ENCODE measurements around the gene CRYAB.
"Not testable (repeated sequence)": the region's sequence is repeated elsewhere in the genome, so short reads cannot be mapped to it uniquely, and the experiment has no call there.

The CRYAB gene

GRCh38 chr11:111934306-111934705 lies 22.7 kb upstream of the CRYAB start:
- Histone ChIP-seq H3K27me3 (ENCODE audit: control insufficient read depth in 5 of 5, insufficient read depth in 4 of 5, low read length in 5 of 5) (peaks cover 0 to 3% (median 0%) of the 10 kb centered on the region in 5 donors), H3K27ac (ENCODE audit: low read depth, low read length) (peak overlapping the region; percentile 92), H3K9me3 (ENCODE audit: control insufficient read depth in 5 of 5, low read length in 5 of 5) (no peaks in the 10 kb centered on the region), H3K4me3 (ENCODE audit: low read depth in 1 of 5, low read length in 5 of 5) (no peak overlapping the region), H3K4me1 (ENCODE audit: control insufficient read depth in 5 of 5, insufficient read depth in 5 of 5, low read length in 5 of 5) (peaks cover 5 to 54% (median 49%) of the 10 kb centered on the region in 5 donors), H3K9ac (ENCODE audit: low read length in 5 of 5) (peak overlapping the region in 1 of 5 donors; percentile 63), H3K36me3 (ENCODE audit: control insufficient read depth in 5 of 5, insufficient read depth in 5 of 5, low read length in 5 of 5) (no peaks in the 10 kb centered on the region)

- H3K27me3 ChIP-seq (ENCODE audit: control insufficient read depth in 5 of 5, insufficient read depth in 4 of 5, low read length in 5 of 5) = peaks cover 0 to 3% (median 0%) of the 10 kb centered on the region in 5 donors
- no peaks in the 10 kb centered on the region for H3K9me3 ChIP-seq (ENCODE audit: control insufficient read depth in 5 of 5, low read length in 5 of 5)
- H3K4me1 ChIP-seq (ENCODE audit: control insufficient read depth in 5 of 5, insufficient read depth in 5 of 5, low read length in 5 of 5) = peaks cover 5 to 52% (median 46%) of the 10 kb centered on the region in 5 donors
- H3K9ac ChIP-seq (ENCODE audit: low read length in 5 of 5) = peak overlapping the region in 1 of 5 donors; percentile 63
- H3K4me3 ChIP-seq (ENCODE audit: low read depth in 1 of 5, low read length in 5 of 5) = no peak overlapping the region
- no peaks in the 10 kb centered on the region for H3K36me3 ChIP-seq (ENCODE audit: control insufficient read depth in 5 of 5, insufficient read depth in 5 of 5, low read length in 5 of 5)
- peak overlapping the region; percentile 92 for H3K27ac ChIP-seq (ENCODE audit: low read depth, low read length)
Observed at GRCh38 chr11:111933872-111934271, 22.3 kb upstream of the CRYAB start.

- not testable (repeated sequence) for H3K27me3 ChIP-seq (ENCODE audit: control insufficient read depth in 5 of 5, insufficient read depth in 4 of 5, low read length in 5 of 5); H3K9ac ChIP-seq (ENCODE audit: low read length in 5 of 5); H3K4me3 ChIP-seq (ENCODE audit: low read depth in 1 of 5, low read length in 5 of 5); H3K36me3 ChIP-seq (ENCODE audit: control insufficient read depth in 5 of 5, insufficient read depth in 5 of 5, low read length in 5 of 5); H3K9me3 ChIP-seq (ENCODE audit: control insufficient read depth in 5 of 5, low read length in 5 of 5)
- Histone ChIP-seq H3K27ac (ENCODE audit: low read depth, low read length) (peak overlapping the region; percentile 92), H3K4me1 (ENCODE audit: control insufficient read depth in 5 of 5, insufficient read depth in 5 of 5, low read length in 5 of 5) (peaks cover 5 to 46% (median 39%) of the 10 kb centered on the region in 5 donors)
Observed at GRCh38 chr11:111933176-111933575, 21.6 kb upstream of the CRYAB start.

GRCh38 chr11:111932611-111932950 lies 21.0 kb upstream of the CRYAB start:
- Histone ChIP-seq H3K4me3 (ENCODE audit: low read depth in 1 of 5, low read length in 5 of 5) (no peak overlapping the region), H3K9ac (ENCODE audit: low read length in 5 of 5) (no peak overlapping the region), H3K36me3 (ENCODE audit: control insufficient read depth in 5 of 5, insufficient read depth in 5 of 5, low read length in 5 of 5) (no peaks in the 10 kb centered on the region), H3K27ac (ENCODE audit: low read depth, low read length) (peak overlapping the region; percentile 92), H3K4me1 (ENCODE audit: control insufficient read depth in 5 of 5, insufficient read depth in 5 of 5, low read length in 5 of 5) (peaks cover 5 to 40% (median 33%) of the 10 kb centered on the region in 5 donors), H3K9me3 (ENCODE audit: control insufficient read depth in 5 of 5, low read length in 5 of 5) (no peaks in the 10 kb centered on the region), H3K27me3 (ENCODE audit: control insufficient read depth in 5 of 5, insufficient read depth in 4 of 5, low read length in 5 of 5) (peaks cover 0 to 3% (median 0%) of the 10 kb centered on the region in 5 donors)

- no peak overlapping the region for H3K9ac ChIP-seq (ENCODE audit: low read length in 5 of 5)
- peaks cover 5 to 36% (median 28%) of the 10 kb centered on the region in 5 donors for H3K4me1 ChIP-seq (ENCODE audit: control insufficient read depth in 5 of 5, insufficient read depth in 5 of 5, low read length in 5 of 5)
Observed at GRCh38 chr11:111930472-111930871, 18.9 kb upstream of the CRYAB start.

GRCh38 chr11:111926505-111927391 lies 15.2 kb upstream of the CRYAB start:
- no peaks in the 10 kb centered on the region for H3K36me3 ChIP-seq (ENCODE audit: control insufficient read depth in 5 of 5, insufficient read depth in 5 of 5, low read length in 5 of 5)
- H3K4me1 ChIP-seq (ENCODE audit: control insufficient read depth in 5 of 5, insufficient read depth in 5 of 5, low read length in 5 of 5) = peaks cover 8 to 51% (median 41%) of the 10 kb centered on the region in 5 donors
- H3K9me3 ChIP-seq (ENCODE audit: control insufficient read depth in 5 of 5, low read length in 5 of 5) = no peaks in the 10 kb centered on the region
- H3K9ac ChIP-seq (ENCODE audit: low read length in 5 of 5) = peak overlapping the region in 4 of 5 donors; percentile 44 to 76 (median 69)
- peak overlapping the region; percentile 94 for H3K27ac ChIP-seq (ENCODE audit: low read depth, low read length)
- peak overlapping the region; percentile 65 to 81 (median 71) for H3K4me3 ChIP-seq (ENCODE audit: low read depth in 1 of 5, low read length in 5 of 5)
- H3K27me3 ChIP-seq (ENCODE audit: control insufficient read depth in 5 of 5, insufficient read depth in 4 of 5, low read length in 5 of 5) = no peaks in the 10 kb centered on the region

More at GRCh38 chr11:111930472-111930871, 18.9 kb upstream of the CRYAB start:
- no peak overlapping the region for H3K4me3 ChIP-seq (ENCODE audit: low read depth in 1 of 5, low read length in 5 of 5)
- H3K27me3 ChIP-seq (ENCODE audit: control insufficient read depth in 5 of 5, insufficient read depth in 4 of 5, low read length in 5 of 5) = no peaks in the 10 kb centered on the region
- no peaks in the 10 kb centered on the region for H3K36me3 ChIP-seq (ENCODE audit: control insufficient read depth in 5 of 5, insufficient read depth in 5 of 5, low read length in 5 of 5)
- no peaks in the 10 kb centered on the region for H3K9me3 ChIP-seq (ENCODE audit: control insufficient read depth in 5 of 5, low read length in 5 of 5)
- H3K27ac ChIP-seq (ENCODE audit: low read depth, low read length) = no peak overlapping the region

GRCh38 chr11:111925953-111926352 lies 14.4 kb upstream of the CRYAB start:
- no peaks in the 10 kb centered on the region for H3K36me3 ChIP-seq (ENCODE audit: control insufficient read depth in 5 of 5, insufficient read depth in 5 of 5, low read length in 5 of 5)
- peaks cover 8 to 51% (median 41%) of the 10 kb centered on the region in 5 donors for H3K4me1 ChIP-seq (ENCODE audit: control insufficient read depth in 5 of 5, insufficient read depth in 5 of 5, low read length in 5 of 5)
- no peaks in the 10 kb centered on the region for H3K9me3 ChIP-seq (ENCODE audit: control insufficient read depth in 5 of 5, low read length in 5 of 5)
- peak overlapping the region in 4 of 5 donors; percentile 65 to 73 (median 69) for H3K4me3 ChIP-seq (ENCODE audit: low read depth in 1 of 5, low read length in 5 of 5)
- H3K9ac ChIP-seq (ENCODE audit: low read length in 5 of 5) = peak overlapping the region in 1 of 5 donors; percentile 44
- H3K27me3 ChIP-seq (ENCODE audit: control insufficient read depth in 5 of 5, insufficient read depth in 4 of 5, low read length in 5 of 5) = no peaks in the 10 kb centered on the region
- H3K27ac ChIP-seq (ENCODE audit: low read depth, low read length) = peak overlapping the region; percentile 94

- Histone ChIP-seq H3K9ac (ENCODE audit: low read length in 5 of 5) (peak overlapping the region; percentile 49 to 87 (median 64)), H3K4me3 (ENCODE audit: low read depth in 1 of 5, low read length in 5 of 5) (peak overlapping the region in 1 of 5 donors; percentile 21), H3K4me1 (ENCODE audit: control insufficient read depth in 5 of 5, insufficient read depth in 5 of 5, low read length in 5 of 5) (peaks cover 8 to 52% (median 42%) of the 10 kb centered on the region in 5 donors)
Observed at GRCh38 chr11:111923951-111924350, 12.4 kb upstream of the CRYAB start.

GRCh38 chr11:111923351-111923788 lies 11.8 kb upstream of the CRYAB start:
- Histone ChIP-seq H3K4me3 (ENCODE audit: low read depth in 1 of 5, low read length in 5 of 5) (peak overlapping the region in 4 of 5 donors; percentile 1 to 43 (median 30)), H3K27me3 (ENCODE audit: control insufficient read depth in 5 of 5, insufficient read depth in 4 of 5, low read length in 5 of 5) (no peaks in the 10 kb centered on the region), H3K9me3 (ENCODE audit: control insufficient read depth in 5 of 5, low read length in 5 of 5) (no peaks in the 10 kb centered on the region), H3K4me1 (ENCODE audit: control insufficient read depth in 5 of 5, insufficient read depth in 5 of 5, low read length in 5 of 5) (peaks cover 8 to 57% (median 47%) of the 10 kb centered on the region in 5 donors), H3K27ac (ENCODE audit: low read depth, low read length) (peak overlapping the region; percentile 94), H3K36me3 (ENCODE audit: control insufficient read depth in 5 of 5, insufficient read depth in 5 of 5, low read length in 5 of 5) (no peaks in the 10 kb centered on the region), H3K9ac (ENCODE audit: low read length in 5 of 5) (peak overlapping the region; percentile 49 to 87 (median 64))

More at GRCh38 chr11:111923951-111924350, 12.4 kb upstream of the CRYAB start:
- peak overlapping the region; percentile 94 for H3K27ac ChIP-seq (ENCODE audit: low read depth, low read length)
- no peaks in the 10 kb centered on the region for H3K9me3 ChIP-seq (ENCODE audit: control insufficient read depth in 5 of 5, low read length in 5 of 5)
- H3K36me3 ChIP-seq (ENCODE audit: control insufficient read depth in 5 of 5, insufficient read depth in 5 of 5, low read length in 5 of 5) = no peaks in the 10 kb centered on the region
- no peaks in the 10 kb centered on the region for H3K27me3 ChIP-seq (ENCODE audit: control insufficient read depth in 5 of 5, insufficient read depth in 4 of 5, low read length in 5 of 5)

GRCh38 chr11:111922803-111923202 lies 11.2 kb upstream of the CRYAB start:
- Histone ChIP-seq H3K27ac (ENCODE audit: low read depth, low read length) (peak overlapping the region; percentile 94), H3K4me1 (ENCODE audit: control insufficient read depth in 5 of 5, insufficient read depth in 5 of 5, low read length in 5 of 5) (peaks cover 8 to 57% (median 47%) of the 10 kb centered on the region in 5 donors), H3K9me3 (ENCODE audit: control insufficient read depth in 5 of 5, low read length in 5 of 5) (no peaks in the 10 kb centered on the region), H3K36me3 (ENCODE audit: control insufficient read depth in 5 of 5, insufficient read depth in 5 of 5, low read length in 5 of 5) (no peaks in the 10 kb centered on the region), H3K27me3 (ENCODE audit: control insufficient read depth in 5 of 5, insufficient read depth in 4 of 5, low read length in 5 of 5) (no peaks in the 10 kb centered on the region), H3K9ac (ENCODE audit: low read length in 5 of 5) (peak overlapping the region in 2 of 5 donors; percentile 64 to 86), H3K4me3 (ENCODE audit: low read depth in 1 of 5, low read length in 5 of 5) (peak overlapping the region in 2 of 5 donors; percentile 39 to 43)
